NCI-H146 treated with DMSO at 0.1 percent for 48 hours (cell line): Measurements from ENCODE around the gene PPP2R1B.
"Not testable (repeated sequence)": the region's sequence is repeated elsewhere in the genome, so short reads cannot be mapped to it uniquely, and the experiment has no call there.

Experiments
- DNase-seq: peaks from one replicate; lab custom pipeline; 2025; ENCODE audit not compliant: unreplicated experiment; lab: John Stamatoyannopoulos, UW

PPP2R1B gene

DNA sequence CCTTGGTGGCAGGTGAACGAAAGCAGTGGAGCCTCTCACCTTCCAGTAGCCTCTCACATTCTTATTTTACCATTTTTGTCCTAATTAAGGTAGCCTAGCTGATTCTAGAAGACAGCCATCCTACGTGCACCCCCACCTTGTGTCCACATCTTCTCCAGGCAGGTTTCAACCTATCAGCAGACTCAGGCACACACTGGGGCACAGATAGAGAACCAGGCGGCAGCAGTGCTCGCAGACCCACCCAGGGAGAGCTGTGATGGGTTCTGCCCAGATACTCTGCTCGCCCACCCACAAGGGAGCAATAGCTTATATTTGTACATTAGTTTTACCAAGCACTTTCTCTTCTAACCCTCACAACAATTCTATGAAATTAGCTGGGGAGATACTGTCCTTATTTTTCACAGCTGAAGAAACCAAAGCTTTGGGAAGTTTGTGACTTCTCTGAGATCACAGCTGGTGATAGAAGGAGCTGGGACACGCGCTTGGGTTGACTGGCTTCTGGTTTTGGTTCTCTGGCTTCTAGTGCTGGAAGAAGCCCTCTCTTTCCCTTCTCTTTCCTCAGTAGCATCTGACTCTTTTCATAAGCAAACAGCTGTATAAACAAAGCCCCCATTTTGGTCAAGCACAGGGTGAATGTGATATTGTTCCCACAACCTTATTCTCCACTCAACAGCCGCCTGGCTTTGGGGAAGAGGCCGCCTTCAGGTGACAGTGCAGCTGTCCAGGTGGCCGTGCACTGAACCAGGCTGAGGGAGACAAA is 36.9 kb downstream of the PPP2R1B start:
- peak; percentile 53 for DNase-seq

GRCh38 chr11:111727431-111727830 is 38.8 kb downstream of the PPP2R1B start:
- DNase-seq, result no peak

- DNase-seq, result peak; percentile 60
Observed at GRCh38 chr11:111726301-111726713, 39.9 kb downstream of the PPP2R1B start.

DNA sequence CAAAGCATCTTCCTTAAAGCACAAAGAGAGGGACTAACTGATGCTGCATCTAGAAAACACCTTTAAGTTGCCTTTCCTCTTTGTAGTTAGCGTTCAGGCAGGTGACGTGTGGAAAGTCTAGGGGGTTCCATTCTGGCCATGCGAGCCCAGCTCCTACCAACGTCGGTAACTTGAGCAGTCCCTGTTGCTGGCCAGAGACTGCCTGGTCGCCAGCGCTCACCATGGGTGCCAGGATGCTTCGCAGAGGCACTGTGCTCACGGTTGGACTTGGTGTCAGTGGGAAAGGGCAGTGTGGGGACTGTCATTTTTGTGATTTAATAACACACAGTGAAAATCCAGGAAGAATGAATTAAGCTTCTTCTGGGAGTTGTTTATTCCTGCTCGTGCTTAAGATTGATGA is 40.6 kb downstream of the PPP2R1B start:
- DNase-seq, result no peak

GRCh38 chr11:111724615-111725129 is 41.5 kb downstream of the PPP2R1B start:
- DNase-seq, result no peak

GRCh38 chr11:111723595-111723994 is 42.6 kb downstream of the PPP2R1B start:
- DNase-seq, result no peak

GRCh38 chr11:111722501-111722900 is 43.7 kb downstream of the PPP2R1B start:
- DNase-seq, result no peak

- no peak for DNase-seq
Observed at GRCh38 chr11:111720801-111721494, 45.2 kb downstream of the PPP2R1B start.

DNA sequence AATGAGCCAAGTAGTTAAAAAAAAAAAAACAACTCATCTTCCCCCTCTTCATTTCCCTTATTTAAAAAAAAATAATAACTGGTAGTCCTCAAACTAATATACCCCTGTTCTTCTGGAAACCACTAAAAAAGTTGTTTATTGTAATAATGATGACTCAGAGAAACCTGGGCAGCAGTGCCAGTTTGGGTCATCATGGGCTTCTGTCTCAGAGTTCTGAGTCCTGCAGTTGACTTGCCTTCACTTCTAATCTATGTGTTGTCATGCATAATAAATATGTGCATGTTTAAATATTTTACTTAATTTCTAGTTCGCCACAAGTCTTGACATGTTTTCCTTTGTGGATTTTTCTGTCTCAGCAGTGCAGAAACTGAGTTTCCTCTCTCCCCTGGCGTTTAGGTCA is 46.8 kb downstream of the PPP2R1B start:
- DNase-seq, result no peak

DNA sequence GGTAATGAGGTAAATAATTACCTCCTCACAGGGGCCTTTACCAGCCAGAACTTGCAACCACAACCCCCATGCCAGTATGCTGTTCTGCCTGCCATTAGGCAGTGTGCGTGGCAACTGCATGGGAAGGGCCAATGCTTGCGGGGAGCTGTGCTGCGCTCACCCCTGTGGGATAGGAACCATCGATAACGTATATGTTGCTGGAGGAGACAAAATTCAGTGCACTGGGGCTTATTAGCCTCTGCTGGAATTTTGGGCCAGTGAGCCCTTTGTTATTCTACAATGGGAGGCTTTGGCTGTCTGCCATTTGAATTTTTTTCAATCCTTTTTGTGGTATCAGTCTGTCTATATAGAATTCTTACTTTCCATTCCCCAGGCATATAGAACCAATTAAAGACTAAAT is 47.3 kb downstream of the PPP2R1B start:
- DNase-seq, result no peak

DNA sequence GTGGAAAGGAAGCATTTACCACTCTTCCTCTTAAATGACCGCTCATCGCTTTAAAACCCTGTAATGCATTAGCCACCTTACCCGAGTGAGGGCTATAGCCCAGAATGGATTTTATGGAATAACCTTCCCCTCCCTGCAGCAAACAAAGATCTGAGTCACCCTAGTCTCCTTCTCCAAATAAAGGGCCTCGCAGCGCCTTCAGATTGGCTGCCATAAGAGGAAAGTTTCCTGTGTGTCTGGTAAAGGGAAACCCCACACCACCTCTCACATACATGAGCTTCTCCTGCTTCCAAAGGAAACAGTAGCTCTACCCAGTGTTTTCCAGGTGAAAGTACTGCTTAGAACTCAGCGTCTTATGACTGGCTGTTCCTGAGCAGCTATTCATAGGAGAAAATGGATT is 47.8 kb downstream of the PPP2R1B start:
- DNase-seq, result no peak

GRCh38 chr11:111717660-111718059 is 48.5 kb downstream of the PPP2R1B start:
- not testable (repeated sequence) for DNase-seq

DNA sequence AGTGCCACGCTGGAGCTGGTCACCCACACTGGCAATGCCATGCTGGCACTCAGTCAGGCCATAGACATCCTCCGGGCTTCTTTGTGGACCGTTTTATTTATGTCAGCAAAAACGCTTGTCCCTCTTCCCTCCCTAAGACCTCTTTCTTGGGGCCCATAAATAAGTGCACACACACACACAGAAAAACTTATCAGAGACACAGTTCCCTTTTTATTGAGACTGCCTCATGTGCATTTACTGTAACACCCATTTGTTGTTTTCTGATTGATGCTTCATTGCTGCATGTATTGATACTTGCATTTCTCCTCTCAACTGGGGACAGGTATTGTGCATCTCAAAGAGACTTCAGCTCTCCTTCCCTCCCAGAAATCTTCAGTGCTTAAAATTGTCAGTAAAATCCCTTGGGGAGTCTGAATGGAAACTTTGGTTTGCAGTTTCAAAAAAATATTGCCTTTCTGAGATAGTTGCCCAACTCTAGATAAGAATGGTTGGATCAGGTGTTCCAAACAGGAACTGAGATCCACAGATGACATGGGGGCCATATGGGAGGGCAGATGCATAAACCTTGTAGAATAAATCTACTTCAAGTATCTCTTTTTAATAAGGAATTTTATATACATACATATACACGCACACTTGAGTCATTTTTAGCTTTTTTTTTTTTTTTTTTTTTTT is 50.9 kb downstream of the PPP2R1B start:
- no peak for DNase-seq

DNA sequence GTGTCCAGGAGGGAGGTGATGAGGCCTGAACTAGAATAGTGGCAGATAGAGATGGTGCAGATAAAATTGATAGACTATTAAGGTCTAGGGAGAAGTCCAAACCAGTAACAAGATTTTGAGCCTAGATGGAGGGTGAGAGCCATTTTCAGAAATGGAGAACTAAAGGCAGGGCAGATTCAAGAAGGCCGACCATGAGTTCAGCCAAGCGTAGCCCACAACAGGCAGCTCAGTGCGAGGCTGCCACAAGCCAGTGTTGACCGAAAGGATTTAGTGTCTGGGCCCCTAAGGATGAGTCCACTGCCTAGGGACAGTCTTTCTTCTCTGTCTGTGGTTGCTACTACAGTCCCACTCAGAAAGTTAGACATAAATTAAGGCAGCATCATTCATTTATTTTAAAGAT is 51.7 kb downstream of the PPP2R1B start:
- DNase-seq, result no peak

- DNase-seq, result no peak
Observed at GRCh38 chr11:111707691-111708067, 58.5 kb downstream of the PPP2R1B start.

DNA sequence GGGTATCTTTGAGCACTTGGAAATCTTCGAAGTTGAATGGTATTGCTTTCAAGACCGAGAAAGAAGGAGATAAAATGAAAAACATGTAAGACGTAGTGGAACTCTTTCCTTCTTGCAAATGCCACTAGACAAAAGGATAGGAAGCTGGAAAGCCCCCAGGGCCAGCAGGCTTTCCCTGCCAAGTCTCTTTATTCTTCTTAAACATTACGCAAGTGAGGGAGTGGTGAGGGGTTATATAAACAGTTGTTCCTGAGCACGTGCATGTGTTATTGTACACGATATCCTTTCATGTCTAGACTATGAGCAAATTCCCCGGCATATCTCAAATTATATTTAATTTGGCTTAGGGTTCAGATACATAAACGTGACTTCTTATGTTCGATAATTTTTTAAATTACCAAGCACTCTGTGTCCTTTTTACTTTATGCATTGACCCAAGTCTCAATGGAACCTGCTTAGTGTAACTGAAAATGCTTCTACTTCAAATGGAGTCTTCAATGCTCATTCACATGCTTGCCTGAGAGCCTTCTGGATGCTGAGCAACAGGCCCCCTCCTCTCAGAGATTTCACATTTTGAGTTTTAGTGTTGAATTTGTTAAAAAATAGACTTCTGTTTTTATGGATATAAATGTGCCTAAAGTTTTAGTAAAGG is 59.0 kb downstream of the PPP2R1B start:
- DNase-seq, result no peak

DNA sequence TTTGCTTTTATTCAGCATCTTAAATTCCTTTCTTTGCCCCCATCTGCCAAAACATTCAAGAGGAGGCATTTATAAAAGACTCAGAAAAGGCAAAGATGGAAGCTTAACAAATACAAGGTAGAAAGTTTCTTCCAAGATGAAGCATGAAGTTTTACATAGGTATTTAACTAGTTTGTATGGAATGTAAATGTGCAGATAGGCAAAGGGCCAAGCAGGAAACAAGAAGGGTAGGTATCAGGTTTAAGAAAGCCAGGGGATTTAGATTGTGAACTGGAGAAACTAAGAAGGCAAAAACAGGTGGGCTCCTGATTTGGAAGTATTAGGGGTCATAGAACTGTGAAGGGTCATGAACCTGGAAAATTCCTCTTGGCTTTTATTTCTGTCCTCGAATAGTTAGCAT is 62.6 kb downstream of the PPP2R1B start:
- DNase-seq, result no peak

GRCh38 chr11:111702623-111703022 is 63.6 kb downstream of the PPP2R1B start:
- DNase-seq, result no peak

- DNase-seq, result no peak
Observed at GRCh38 chr11:111700162-111700561, 66.0 kb downstream of the PPP2R1B start.

GRCh38 chr11:111699579-111700156 is 66.5 kb downstream of the PPP2R1B start:
- DNase-seq, result no peak
